Fibroblast of peridontal ligament (primary cell): Measurements from ENCODE around the gene MYLK.
A peak's percentile ranks its signal among the peaks of the same experiment; 100 is the strongest.

Experiments
- DNase-seq: peaks from one replicate; pipeline ENCODE4 v3.0.0-alpha.2; 2010; ENCODE audit errors: extremely low read depth

Gene MYLK

DNA sequence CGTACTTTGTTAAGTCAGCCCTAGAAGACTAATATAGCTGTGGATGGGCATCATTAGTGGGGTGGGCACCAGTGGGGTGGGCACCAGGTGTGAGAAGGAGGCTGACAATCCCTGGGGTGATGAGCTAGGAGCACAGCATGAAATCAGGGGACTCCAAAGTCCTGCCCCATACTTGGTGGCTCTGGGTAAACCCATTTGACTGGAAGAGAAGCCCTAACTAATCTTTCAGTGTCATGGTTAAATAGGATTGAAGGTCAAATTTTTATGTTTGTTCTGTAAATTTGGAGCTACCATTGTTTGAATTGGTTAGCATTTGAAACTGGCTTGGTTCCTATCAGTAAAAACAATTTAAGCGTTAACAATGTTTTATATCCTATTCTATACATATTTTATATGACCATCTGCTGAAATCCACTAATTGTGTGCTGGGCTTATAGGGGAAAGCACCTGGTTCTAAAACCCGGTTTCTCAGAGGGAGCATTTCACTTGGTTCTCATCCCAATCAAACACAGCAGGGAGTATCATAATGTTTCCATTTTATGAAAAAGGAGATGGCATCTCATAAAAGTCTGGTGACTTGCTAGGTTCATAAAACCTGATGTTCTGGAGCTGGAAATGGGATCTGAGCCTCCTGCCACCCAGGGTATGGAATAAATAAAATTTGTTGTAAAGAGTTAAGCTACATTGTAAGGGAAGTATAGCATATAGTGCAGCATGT is 211.5 kb downstream of the MYLK start:
- no peak for DNase-seq

DNA sequence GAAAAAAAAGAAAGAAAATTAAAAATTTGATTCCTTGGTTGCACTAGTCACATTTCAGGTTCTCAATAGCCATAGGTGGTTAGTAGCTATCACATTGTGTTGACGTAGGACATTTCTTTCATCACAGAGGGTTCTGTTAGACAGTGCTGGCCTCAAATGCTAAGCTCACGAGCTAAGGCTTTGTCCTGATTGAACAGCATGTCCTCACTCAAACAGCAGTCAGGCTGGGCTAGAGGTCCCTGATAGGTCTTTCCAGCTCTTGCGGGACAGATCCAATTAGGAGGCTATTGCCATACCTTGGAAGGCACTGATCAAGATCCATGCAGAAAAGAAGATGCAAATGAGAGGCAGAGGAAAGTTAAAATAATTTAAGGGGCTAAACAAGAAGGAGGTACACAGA is 213.4 kb downstream of the MYLK start:
- no peak for DNase-seq

DNA sequence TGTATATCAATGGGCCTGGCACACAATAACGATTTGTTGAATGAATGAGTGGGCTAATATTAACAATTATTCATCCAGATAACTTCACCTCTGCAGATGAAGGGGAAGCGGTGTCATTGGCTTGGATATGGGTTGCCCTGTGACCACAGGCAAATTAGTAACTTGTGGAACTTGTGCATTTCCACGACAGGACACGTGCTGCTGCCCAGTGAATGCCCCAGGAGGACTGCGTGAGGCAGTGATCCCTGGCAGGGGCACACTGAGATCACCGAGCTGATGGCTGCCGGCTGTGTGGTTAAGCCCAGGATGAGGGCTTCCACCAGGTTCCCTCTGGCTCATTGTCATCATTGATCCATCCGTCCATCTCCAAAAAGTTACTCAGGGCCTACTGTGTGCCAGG is 215.2 kb downstream of the MYLK start:
- DNase-seq = no peak

DNA sequence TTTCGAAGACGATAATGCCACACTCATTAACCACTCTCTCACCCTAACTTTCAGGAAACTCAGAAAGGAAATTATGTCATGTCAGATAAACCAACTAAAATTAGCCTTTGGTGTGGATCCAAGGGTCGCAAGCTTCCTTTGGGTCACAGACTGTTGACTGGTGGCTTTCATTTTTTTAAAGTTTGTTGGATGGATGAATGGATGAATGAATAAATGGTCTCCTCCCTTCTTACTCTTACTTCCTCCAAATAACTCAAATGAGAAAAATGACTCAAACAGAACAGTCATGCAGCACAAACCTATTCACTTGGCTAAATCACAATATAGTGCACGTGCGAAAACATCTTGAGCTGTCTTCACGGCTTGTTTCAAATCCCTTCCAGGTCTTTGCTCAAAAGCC is 216.3 kb downstream of the MYLK start:
- DNase-seq = peak; percentile 29

DNA sequence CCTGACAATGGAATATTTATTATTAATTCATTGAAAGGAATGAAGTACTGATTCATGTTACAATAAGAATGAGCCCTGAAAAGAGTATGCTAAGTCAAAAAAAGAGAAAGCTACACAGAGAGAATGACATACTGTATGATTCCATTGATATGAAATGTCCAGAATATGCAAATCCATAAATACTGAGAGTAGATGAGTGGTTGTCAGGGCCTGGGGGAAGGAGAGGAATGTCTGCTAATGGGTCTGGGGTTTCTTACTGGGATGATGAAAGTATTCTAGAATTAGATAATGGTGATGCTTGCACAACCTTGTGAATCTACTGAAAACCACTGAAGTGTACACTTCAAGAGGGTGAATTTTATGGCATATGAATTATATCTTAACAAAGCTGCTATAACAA is 219.4 kb downstream of the MYLK start:
- peak; percentile 14 for DNase-seq

DNA sequence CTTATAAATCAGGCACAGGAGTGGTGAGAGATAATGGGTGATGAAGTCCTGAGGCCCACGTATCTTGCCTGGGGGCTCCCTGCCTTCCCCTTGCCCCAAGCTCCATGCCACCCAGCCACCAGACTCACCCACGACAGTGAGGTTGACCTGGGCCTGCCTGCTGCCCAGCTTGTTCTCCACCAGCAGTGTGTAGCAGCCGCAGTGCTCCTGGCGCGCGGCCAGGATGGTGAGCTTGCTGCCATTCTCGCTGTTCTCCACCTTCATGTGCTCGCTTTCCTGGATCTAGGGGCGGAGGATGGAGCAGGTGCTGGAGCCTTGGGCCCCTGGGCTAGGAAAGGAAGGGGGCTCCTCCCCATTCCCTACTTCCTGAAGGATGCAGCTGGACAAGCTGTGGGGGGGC is 220.2 kb downstream of the MYLK start:
- DNase-seq = no peak

DNA sequence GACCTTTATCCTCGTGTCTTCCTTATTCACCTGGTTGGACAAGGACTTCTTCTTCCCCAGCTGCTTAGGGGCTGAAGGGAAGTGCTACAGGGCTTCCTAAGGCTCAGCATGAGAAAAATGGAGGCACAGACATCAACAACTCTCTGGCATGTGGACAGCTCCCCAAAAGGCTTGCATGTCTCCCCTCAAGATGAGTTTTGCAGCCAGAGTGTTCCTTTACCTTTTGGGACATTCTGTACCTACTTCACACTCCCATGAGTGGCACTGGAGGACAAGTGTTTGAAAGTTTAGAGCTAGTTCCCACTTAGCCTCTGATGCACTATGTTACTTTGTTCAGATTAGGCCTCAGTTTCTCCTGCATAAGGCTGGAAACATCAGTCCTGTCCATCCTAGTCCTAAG is 222.2 kb downstream of the MYLK start:
- no peak for DNase-seq

DNA sequence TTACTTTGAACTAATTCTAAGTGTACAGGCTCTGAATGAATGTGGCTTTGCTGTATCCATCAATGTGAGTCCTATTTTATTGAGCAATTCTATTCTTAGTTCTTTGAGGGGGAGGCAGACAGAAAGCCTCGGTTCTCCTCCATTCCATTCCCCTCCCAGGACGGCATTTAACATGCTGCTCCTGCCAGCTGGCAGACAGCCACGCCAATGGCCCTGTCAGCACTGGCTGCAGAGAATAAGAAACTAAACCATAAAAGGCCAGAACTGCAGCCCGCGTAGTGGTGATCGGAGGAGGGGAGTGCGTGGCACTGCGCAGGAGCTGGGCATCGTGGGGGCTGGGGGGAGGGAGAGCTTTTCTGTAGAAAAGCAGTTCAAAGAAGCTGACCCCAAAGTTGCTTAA is 223.2 kb downstream of the MYLK start:
- peak; percentile 98 for DNase-seq

DNA sequence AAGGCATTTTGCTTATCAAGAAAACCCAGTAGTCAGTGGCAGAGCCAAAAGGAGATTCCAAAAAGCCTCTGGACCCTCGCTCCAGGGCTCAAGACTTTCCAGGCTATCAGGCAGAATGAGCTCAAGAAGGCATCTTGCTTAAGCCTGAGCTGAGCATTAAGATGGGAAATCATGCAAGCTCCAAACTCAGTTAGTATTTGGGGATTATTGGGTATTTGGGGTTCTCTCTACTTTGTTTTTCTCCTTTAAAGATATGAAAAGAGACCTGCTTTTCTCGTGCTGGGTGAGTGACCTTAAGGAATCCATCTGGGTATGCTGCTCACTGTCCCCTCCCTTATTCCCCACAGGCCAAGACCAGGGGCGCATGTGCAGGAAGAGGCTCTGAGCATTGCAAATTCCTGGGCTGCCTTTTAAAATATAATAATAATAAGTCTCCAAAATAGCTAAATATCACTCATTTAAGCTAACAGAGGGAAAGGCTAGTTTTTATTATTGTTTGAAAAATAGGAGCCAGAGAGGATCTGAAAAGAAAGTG is 223.9 kb downstream of the MYLK start:
- DNase-seq = no peak

DNA sequence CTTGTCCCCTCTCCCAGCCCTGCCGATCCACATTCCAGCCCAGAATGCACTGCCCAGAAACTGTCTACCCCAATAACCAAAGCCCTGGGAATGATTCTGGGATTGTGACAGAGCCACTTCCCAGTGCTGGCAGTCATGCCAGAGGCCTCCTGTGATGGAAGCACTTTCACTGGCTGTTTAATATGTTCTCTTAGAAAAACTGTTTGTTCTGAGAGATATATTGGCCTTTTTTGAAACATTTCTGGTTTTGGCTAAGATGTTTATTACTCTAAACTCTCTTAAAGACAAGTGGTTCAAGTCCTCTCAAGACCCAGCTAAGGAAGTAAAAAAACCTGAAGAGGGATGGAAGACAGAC is 225.3 kb downstream of the MYLK start:
- DNase-seq = peak; percentile 38

DNA sequence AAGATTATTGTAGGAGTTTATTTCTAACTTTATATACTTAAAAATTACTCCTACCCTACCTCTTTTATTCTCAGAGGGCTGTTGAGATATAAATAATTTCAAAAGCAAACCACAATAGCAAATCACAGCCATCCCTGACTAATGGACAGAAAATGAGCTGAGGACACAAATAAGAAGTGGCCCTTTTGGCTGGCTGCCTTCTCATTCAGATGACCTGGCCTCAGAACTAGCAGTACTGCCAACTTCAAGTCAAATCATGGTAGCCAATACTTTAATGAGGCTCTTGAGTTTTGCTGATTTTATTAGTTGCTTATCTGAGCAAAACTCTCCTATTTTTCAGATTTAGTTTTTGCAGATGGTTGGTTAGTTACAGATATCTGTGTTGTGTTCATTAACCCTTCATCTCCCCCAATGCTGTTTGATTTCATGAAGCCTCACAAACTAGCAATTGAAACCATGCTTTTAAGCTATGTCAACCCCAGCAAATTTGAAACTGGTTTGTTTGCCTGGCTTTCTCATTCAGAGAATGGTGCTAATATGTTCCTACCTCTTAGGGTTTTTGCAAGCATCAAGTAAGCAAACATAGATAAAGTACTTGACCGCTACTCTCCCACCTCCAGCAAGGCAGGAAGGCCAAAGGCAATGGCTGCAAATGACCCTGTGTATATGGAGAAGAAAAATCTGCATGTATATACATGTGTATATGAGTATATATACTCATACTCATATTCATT is 225.8 kb downstream of the MYLK start:
- peak; percentile 79 for DNase-seq

DNA sequence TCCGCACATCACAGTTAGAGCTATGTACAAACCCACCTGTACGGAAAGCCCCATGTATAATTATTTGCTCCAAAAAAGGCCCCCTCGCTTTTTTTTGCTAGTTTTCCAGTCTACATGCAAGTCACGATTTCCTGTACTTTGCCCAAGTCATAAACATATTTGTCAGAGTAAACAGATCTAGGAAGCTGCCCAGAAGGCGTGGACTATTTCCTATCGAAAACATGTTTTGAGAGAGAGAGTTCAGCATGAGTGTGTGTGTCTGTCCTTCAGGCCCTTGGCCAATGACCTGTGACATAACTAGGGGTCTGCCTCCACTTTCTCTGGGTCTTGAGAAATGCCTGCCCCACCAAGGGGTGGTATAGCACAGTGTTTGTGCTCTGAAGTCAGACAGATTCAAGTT is 226.6 kb downstream of the MYLK start:
- DNase-seq = peak; percentile 28

DNA sequence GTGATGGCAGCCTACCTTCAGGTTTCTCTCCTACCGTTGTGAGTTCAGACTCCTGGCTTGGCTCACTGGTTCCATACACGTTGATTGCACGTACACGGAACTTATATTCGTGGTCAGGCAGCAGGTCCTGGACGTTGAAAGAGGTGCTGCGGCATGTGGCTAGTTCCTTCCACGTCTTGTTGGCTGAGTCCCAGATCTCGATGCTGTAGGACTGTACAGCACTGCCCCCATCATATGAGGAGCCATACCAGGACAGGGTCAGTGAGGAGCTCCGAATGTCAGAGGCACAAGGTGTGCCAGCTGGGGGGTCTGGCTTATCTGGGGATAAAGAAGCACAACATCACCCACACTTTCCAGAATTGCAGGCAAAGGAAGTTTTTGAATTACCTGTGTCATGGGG is 227.0 kb downstream of the MYLK start:
- no peak for DNase-seq

DNA sequence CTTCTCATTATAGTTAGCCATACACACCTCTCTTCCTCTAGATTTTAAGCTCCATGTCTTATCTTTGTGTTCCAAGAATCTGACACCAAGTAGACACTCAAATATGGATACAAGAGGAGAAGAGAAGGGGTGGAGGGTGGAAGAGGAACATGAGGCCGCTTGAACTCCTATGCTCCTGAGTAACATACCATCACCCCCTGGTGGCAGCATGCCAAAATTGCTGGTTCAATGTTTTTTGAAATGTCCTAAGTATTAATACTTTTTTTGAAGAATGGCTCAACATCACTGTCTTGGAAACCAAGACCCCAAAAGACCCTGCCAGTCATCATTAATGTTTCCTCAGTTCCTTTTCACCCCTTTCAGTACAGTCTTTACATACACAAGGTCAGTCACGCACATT is 227.4 kb downstream of the MYLK start:
- no peak for DNase-seq

DNA sequence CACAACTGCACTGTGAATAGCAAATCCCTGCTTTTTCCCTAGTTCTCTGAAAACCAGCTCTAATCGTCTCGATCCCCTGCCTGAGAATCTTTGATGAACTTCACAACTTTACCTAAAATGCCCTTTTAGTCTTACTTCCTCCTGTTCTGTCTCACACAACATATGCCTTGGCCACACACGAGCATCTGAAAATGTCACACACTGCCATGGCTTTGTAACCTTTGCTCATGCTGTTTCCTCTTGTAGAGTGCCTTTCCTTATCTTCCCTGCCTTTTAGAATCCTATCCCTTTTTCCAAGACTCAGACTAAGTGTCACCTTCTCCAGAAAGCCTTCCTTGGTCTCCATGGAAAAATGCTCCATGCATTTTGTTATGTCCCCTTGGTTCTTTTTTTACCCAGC is 227.9 kb downstream of the MYLK start:
- DNase-seq = no peak

DNA sequence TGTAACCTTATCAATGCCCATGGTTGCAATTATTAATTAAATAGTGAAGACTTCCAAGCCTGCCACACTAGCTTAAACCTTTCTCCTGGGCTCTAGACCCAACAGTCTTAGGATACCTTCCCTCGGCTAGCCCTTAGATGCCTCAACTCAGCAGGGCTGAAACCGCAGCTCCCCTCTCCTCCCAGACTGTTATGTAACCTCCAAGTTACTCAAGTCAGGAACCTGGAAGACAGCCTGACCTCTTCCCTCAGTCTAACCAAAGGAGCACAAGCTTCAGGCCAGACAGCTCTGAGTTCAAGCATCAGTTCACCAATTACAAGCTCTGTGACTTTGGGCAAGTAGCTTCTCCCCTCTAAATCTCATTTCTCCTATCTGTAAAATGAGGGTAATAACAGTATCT is 228.7 kb downstream of the MYLK start:
- no peak for DNase-seq

DNA sequence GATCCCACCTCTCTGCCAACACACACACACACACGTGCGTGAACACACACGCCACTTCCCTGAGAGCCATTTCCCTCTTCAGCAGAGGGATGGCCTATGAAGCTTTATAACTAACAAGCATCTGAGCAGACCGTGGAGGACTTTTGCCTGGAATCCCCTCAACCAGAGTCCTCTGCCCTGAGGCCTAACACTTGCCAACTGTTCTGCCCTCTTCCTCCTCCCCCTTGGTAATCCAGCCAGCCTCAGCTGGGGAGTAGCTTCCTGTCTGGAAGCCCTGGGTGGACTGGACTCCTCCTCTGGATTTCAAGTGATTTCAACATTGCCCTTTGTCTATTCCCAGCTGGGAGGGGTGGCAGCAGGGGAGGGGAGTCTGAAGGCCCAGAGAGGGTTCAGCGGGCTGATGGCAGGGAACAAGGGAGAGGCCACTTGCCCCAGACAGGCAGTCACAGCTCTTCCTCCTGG is 230.9 kb downstream of the MYLK start:
- peak; percentile 94 for DNase-seq

DNA sequence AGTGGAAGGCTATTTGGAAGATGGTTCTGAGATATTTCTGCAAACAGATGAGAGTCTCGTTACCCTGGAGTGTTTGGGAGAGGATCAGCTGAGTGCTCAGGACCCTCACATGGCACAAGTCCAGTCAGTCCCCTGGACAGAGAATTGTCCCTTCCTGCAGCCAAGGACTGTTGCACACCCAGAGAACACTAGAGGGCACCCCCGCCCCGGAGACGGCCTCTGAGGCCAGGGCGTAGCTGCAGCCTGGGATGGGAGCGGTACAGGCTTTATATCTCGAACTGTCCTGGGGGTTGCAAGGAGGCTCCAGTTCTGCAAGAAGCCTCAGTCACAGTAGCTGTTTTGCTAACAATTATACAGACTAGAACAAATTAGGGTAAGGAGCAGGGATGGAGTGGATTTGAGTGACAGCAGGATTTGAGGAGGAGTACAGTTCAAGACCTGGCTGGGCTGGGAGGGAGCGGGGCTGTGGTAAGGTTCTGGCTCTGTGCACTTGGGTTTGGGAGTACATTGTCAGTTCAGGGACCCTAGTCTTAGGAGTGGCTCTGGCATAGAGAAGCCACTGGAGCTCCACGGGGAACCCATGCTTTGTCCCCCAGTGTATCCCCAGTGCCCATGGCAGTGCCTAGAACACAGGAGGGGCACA is 231.7 kb downstream of the MYLK start:
- DNase-seq = peak; percentile 72

DNA sequence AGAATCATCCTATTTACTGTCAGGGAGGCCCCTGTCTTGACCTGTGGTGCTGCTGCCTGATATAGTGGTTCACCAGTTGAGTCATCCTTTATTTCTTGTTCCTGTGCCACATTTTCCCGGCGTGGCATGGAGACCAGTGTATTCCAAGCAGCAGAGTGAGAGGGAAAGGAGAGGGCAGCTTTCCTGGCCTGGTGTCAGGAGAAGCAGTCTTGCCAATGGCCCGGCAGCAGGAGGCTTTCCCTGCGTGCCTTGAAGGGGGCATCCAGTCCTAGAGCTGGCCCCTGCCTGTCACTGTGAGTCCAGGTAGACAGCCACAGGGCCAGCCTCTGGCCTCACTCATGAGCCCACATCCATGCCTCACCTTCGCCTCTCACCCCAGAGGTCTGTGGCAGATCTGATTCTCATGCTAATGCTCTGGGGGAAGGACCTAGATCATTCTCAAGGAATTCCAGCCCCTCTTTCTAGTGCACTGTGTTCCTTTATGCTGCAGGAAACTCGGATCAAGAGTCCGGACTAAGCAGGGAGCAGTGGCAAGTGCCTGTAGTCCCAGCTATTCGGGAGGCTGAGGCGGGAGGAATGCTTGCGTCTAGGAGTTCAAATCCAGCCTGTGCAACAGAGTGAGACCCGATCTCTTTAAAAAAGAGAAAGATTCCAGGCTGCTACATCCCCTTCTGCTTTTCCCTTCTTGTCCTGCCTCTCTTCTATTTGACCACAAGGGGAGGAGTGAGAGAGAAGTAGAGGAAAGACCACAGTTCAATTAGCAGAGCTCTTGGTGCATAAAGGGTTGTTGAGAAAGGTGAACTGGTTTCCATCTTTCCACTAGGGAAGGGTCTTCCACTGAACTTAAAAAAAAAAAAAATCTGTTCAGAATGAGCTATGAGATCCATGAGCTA is 232.4 kb downstream of the MYLK start:
- peak; percentile 15 for DNase-seq

DNA sequence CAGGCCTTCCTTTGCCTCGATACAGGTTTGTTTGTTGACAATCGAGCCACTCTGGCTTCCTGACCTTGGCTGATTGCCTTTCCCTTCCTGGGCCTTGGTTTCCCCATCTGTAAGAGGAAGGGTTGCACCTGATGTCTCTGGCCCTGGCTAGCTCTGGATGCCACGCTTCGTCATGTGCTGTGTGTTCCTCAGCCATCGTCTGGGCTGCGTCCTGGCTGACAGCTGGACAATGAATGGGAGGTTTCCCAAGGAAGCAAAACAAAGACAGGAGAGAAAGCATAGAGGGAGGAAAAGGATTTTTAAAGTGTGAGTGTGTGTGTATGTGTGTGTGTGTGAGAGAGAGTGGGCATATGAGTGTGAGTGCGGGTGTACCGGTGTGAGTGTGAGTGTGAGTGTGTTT is 234.0 kb downstream of the MYLK start:
- no peak for DNase-seq

DNA sequence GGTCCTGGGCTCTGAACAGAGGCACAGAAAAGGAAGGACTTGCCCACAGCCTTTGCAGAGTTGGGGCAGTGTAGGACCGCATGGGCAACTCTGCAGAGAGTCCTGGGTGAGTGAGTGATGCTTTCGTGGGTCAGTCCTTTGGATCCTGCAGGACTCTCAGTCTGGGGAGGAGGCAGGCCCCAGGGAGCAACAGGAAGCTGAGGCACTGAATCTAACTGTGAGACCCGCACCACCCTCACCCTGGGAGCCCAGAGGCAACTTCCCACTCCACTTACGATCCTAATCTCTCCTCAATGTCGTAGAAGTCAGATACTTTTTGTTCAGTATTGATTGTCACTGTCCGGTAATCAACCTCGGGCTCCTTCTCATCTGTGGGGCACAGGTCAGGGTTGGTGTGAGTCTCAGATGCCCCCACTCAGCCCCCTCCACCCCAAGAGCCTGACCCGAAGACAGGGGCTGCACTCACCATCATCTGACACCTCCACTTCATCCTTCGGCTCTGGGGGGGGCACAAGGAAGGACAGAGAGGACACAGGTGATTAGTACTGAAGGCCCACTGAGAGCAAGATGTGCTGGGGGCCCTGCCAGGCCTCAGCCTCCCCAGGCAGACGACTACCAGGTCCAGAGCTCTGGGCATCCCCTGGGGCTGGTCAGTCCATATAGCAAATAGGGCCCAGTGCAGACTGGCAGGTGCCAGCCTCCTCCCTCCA is 235.3 kb downstream of the MYLK start:
- no peak for DNase-seq
